ENCODE data around the gene RARG.
"Not testable (repeated sequence)": the region's sequence is repeated elsewhere in the genome, so short reads cannot be mapped to it uniquely, and the experiment has no call there.

RARG gene

GRCh38 chr12:53210843-53211242 lies 21.2 kb downstream of the RARG start:
- no peak for DNase-seq (ENCODE audit: low read depth in 2 of 2)

GRCh38 chr12:53208877-53209463 lies 23.0 kb downstream of the RARG start:
- DNase-seq (ENCODE audit: low read depth in 2 of 2) = no peak

GRCh38 chr12:53208435-53208834 lies 23.6 kb downstream of the RARG start:
- DNase-seq (ENCODE audit: low read depth in 2 of 2) = no peak

- DNase-seq (ENCODE audit: low read depth in 2 of 2) = no peak
These were observed 25.0 kb downstream of the RARG start, which contains the start of gene ITGB7 for GRCh38 chr12:53207042-53207441. TSS of gene ITGB7 (minus strand) at chr12:53207251. CDS start at chr12:53200443, 6,808 bp downstream.

GRCh38 chr12:53205747-53206419 lies 26.1 kb downstream of the RARG start:
- no peak for DNase-seq (ENCODE audit: low read depth in 2 of 2)

GRCh38 chr12:53204351-53204750 lies 27.7 kb downstream of the RARG start:
- DNase-seq (ENCODE audit: low read depth in 2 of 2) = no peak

GRCh38 chr12:53202316-53202715 lies 29.7 kb downstream of the RARG start:
- not testable (repeated sequence) for DNase-seq (ENCODE audit: low read depth in 2 of 2)

- no peak for DNase-seq (ENCODE audit: low read depth in 2 of 2)
These were observed 30.4 kb downstream of the RARG start for GRCh38 chr12:53201639-53202038.

GRCh38 chr12:53201177-53201541 lies 30.9 kb downstream of the RARG start:
- DNase-seq (ENCODE audit: low read depth in 2 of 2) = no peak

GRCh38 chr12:53200458-53201176 lies 31.4 kb downstream of the RARG start:
- DNase-seq (ENCODE audit: low read depth in 2 of 2) = no peak

GRCh38 chr12:53200107-53200457 lies 31.9 kb downstream of the RARG start:
- no peak for DNase-seq (ENCODE audit: low read depth in 2 of 2)

- DNase-seq (ENCODE audit: low read depth in 2 of 2) = no peak
These were observed 32.3 kb downstream of the RARG start for GRCh38 chr12:53199700-53200099.

GRCh38 chr12:53198486-53199110 lies 33.4 kb downstream of the RARG start:
- DNase-seq (ENCODE audit: low read depth in 2 of 2) = no peak

GRCh38 chr12:53197011-53197640 lies 34.9 kb downstream of the RARG start:
- DNase-seq (ENCODE audit: low read depth in 2 of 2) = no peak

- DNase-seq (ENCODE audit: low read depth in 2 of 2) = no peak
These were observed 35.5 kb downstream of the RARG start for GRCh38 chr12:53196486-53196885.

GRCh38 chr12:53195516-53196420 lies 36.2 kb downstream of the RARG start:
- no peak for DNase-seq (ENCODE audit: low read depth in 2 of 2)

GRCh38 chr12:53194973-53195372 lies 37.0 kb downstream of the RARG start:
- no peak for DNase-seq (ENCODE audit: low read depth in 2 of 2)

- DNase-seq (ENCODE audit: low read depth in 2 of 2) = no peak
These were observed 37.9 kb downstream of the RARG start for GRCh38 chr12:53193985-53194716.

GRCh38 chr12:53193040-53193439 lies 39.0 kb downstream of the RARG start:
- DNase-seq (ENCODE audit: low read depth in 2 of 2) = no peak

GRCh38 chr12:53192531-53193021 lies 39.4 kb downstream of the RARG start:
- DNase-seq (ENCODE audit: low read depth in 2 of 2) = no peak
